ENCODE results near the gene ASIC2. TPM values are rescaled to one million over a fixed set of nuclear protein-coding genes. Genes with fewer than 3 reads are reported as not detected.

The ASIC2 gene
- total and polyA plus RNA-seq, 2 donors (not counting 1 experiment from before 2014, with no cell fraction given), result not detected

DNA sequence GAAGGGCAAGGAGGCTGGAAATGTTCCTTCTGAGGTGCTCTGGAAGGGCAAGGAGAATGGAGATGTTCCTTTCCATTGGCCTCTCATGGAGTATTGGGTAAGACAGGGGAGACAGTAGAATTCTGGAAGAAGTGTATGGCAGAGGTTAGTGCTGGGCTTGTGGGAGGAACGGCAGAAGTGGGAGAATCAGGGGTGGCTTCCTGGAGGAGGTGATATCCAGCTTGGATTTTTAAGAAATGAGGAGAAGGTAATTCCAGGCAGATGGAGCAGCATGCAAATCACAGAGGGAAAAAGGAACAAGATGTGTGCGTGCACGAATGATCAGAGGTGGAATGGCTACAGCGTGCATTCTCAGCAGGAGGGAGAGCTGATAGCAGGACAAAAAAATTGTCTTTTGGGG, 45.1 kb upstream of the ASIC2 start:
- Mint-ChIP-seq H3K27me3 (peaks cover 29% of the 10 kb centered on the region), H3K4me3 (no peak overlapping the region), H3K9me3 (ENCODE audit: insufficient read depth) (no peaks in the 10 kb centered on the region), H3K4me1 (no peaks in the 10 kb centered on the region), H3K27ac (no peak overlapping the region)
- H2AFZ ChIP-seq (ENCODE audit: insufficient read depth, low read depth, low read length, poor library complexity, severe bottlenecking), result no peak overlapping the region
- H3K9ac ChIP-seq (ENCODE audit: low read length), result no peak overlapping the region
- no peak overlapping the region for H3K27ac ChIP-seq (ENCODE audit: low read length in 2 of 2)
- ChIA-PET CTCF (no interaction called here), POLR2A (no interaction called here)
- WGBS (ENCODE audit: insufficient coverage), result 75% methylated on average over 4 of the region's 4 CpGs
- H3K4me1 ChIP-seq (ENCODE audit: control insufficient read depth in 2 of 2, insufficient read depth in 2 of 2, low read length in 2 of 2), result no peaks in the 10 kb centered on the region
- TF ChIP-seq EZH2 (IDR thresholded peaks at IDR 0.05; ENCODE audit: borderline replicate concordance, insufficient read depth, low read depth, low read length, poor library complexity, severe bottlenecking), result no peak
- H3K4me3 ChIP-seq (ENCODE audit: control extremely low read depth in 1 of 5, extremely low read depth in 1 of 5, insufficient read depth in 1 of 5, low read depth in 2 of 5, low read length in 4 of 5), result no peak overlapping the region
- H3K9me3 ChIP-seq (ENCODE audit: control extremely low read depth in 1 of 3, control insufficient read depth in 2 of 3, insufficient read depth in 1 of 3, low read length in 2 of 3), result no peaks in the 10 kb centered on the region
- no peaks in the 10 kb centered on the region for H4K20me1 ChIP-seq (ENCODE audit: control insufficient read depth, insufficient read depth, low read length, poor library complexity, severe bottlenecking)
- no peak for ATAC-seq (ENCODE audit: low read depth)
- no peaks in the 10 kb centered on the region for H3K36me3 ChIP-seq (replicated peaks in 1 of 2; ENCODE audit: control extremely low read depth in 1 of 2, control insufficient read depth in 1 of 2, extremely low read depth in 1 of 2, insufficient read depth in 2 of 2, low read length in 1 of 2)
- H3K79me2 ChIP-seq (ENCODE audit: control insufficient read depth, insufficient read depth, low read length), result no peaks in the 10 kb centered on the region
- intact Hi-C loops (cut with micrococcal nuclease), result no loop called here
- no peak overlapping the region for H3K4me2 ChIP-seq (replicated peaks; ENCODE audit: low read depth, low read length, poor library complexity, severe bottlenecking)
- H3K27me3 ChIP-seq (replicated peaks in 1 of 4; ENCODE audit: control extremely low read depth in 1 of 4, control insufficient read depth in 3 of 4, insufficient read depth in 4 of 4, low read length in 3 of 4), result peaks cover 0 to 3% (median 1%) of the 10 kb centered on the region in 4 experiments
- no peak for DNase-seq

DNA sequence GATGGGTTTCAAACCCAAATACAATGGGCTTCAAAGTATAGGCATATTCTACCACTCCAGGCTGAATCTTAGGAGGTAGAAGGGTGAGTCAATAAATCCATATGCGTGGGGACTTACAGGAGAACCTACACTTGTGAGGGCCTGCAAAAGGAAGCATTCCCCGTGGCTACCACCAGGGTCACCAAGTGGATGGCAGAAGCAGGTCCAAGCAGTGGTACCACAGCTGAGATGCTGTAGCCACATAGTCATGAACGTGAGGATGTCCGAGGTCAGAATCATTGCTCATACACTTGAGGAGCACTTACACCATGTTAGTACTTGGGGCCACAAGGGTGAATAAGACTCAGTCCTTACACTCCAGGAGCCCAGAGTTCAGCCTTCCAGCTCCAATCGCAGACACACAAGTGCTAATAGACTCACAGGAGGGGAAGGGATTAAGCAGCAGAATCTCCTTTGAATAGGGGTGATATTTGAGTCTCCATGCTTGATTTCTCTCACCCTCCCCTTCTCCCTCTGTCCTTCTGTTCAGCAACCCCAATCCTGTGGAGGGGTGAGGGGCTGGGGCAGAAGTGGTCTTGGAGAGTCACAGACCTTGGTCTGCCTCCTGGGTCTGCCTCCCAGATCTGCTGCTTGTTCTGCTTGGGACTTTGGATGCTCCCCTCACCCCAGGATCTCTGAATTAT, 42.5 kb upstream of the ASIC2 start:
- Histone ChIP-seq H3K4me3 (ENCODE audit: control extremely low read depth in 1 of 5, extremely low read depth in 1 of 5, insufficient read depth in 1 of 5, low read depth in 2 of 5, low read length in 4 of 5) (no peak overlapping the region), H3K9me3 (ENCODE audit: control extremely low read depth in 1 of 3, control insufficient read depth in 2 of 3, insufficient read depth in 1 of 3, low read length in 2 of 3) (no peaks in the 10 kb centered on the region), H3K4me2 (replicated peaks; ENCODE audit: low read depth, low read length, poor library complexity, severe bottlenecking) (no peak overlapping the region), H3K36me3 (replicated peaks in 1 of 2; ENCODE audit: control extremely low read depth in 1 of 2, control insufficient read depth in 1 of 2, extremely low read depth in 1 of 2, insufficient read depth in 2 of 2, low read length in 1 of 2) (no peaks in the 10 kb centered on the region), H3K27me3 (replicated peaks in 1 of 4; ENCODE audit: control extremely low read depth in 1 of 4, control insufficient read depth in 3 of 4, insufficient read depth in 4 of 4, low read length in 3 of 4) (peaks cover 0 to 3% (median 1%) of the 10 kb centered on the region in 4 experiments), H3K9ac (ENCODE audit: low read length) (no peak overlapping the region), H3K79me2 (ENCODE audit: control insufficient read depth, insufficient read depth, low read length) (no peaks in the 10 kb centered on the region), H3K27ac (ENCODE audit: low read length in 2 of 2) (no peak overlapping the region), H4K20me1 (ENCODE audit: control insufficient read depth, insufficient read depth, low read length, poor library complexity, severe bottlenecking) (no peaks in the 10 kb centered on the region), H3K4me1 (ENCODE audit: control insufficient read depth in 2 of 2, insufficient read depth in 2 of 2, low read length in 2 of 2) (no peaks in the 10 kb centered on the region), H2AFZ (ENCODE audit: insufficient read depth, low read depth, low read length, poor library complexity, severe bottlenecking) (no peak overlapping the region)
- Mint-ChIP-seq H3K27me3 (peaks cover 26% of the 10 kb centered on the region), H3K9me3 (ENCODE audit: insufficient read depth) (no peaks in the 10 kb centered on the region), H3K4me3 (no peak overlapping the region), H3K4me1 (no peaks in the 10 kb centered on the region), H3K27ac (no peak overlapping the region)
- ATAC-seq (ENCODE audit: low read depth) (no peak), DNase-seq (no peak)
- ChIA-PET CTCF (no interaction called here), POLR2A (no interaction called here)
- WGBS (ENCODE audit: insufficient coverage), result 58% methylated on average over 4 of the region's 5 CpGs
- intact Hi-C loops (cut with micrococcal nuclease), result no loop called here
- TF ChIP-seq, protein P1, sequence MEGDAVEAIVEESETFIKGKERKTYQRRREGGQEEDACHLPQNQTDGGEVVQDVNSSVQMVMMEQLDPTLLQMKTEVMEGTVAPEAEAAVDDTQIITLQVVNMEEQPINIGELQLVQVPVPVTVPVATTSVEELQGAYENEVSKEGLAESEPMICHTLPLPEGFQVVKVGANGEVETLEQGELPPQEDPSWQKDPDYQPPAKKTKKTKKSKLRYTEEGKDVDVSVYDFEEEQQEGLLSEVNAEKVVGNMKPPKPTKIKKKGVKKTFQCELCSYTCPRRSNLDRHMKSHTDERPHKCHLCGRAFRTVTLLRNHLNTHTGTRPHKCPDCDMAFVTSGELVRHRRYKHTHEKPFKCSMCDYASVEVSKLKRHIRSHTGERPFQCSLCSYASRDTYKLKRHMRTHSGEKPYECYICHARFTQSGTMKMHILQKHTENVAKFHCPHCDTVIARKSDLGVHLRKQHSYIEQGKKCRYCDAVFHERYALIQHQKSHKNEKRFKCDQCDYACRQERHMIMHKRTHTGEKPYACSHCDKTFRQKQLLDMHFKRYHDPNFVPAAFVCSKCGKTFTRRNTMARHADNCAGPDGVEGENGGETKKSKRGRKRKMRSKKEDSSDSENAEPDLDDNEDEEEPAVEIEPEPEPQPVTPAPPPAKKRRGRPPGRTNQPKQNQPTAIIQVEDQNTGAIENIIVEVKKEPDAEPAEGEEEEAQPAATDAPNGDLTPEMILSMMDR (IDR thresholded peaks at IDR 0.05), result no peak
- no peak for TF ChIP-seq EZH2 (IDR thresholded peaks at IDR 0.05; ENCODE audit: borderline replicate concordance, insufficient read depth, low read depth, low read length, poor library complexity, severe bottlenecking)
